ENCODE measurements around the gene CEP250.
"Not testable (repeated sequence)": the region's sequence is repeated elsewhere in the genome, so short reads cannot be mapped to it uniquely, and the experiment has no call there.

Gene CEP250

GRCh38 chr20:35529552-35529951 is 74.2 kb downstream of the CEP250 start, which contains the start of gene C20orf173:
Gene C20orf173 (minus strand): TSS chr20:35529652. CDS start chr20:35529373, 279 bp downstream.
- no peak for DNase-seq (ENCODE audit: low spot score)

- DNase-seq (ENCODE audit: low spot score): peak; percentile 87
These were observed 84.4 kb downstream of the CEP250 start for GRCh38 chr20:35539756-35540212.

- no peak for DNase-seq (ENCODE audit: low spot score)
These were observed 85.9 kb downstream of the CEP250 start for GRCh38 chr20:35541118-35541782.

GRCh38 chr20:35541783-35542662 is 86.6 kb downstream of the CEP250 start, which contains the start of gene ERGIC3:
Gene ERGIC3 (plus strand): TSS chr20:35542078. CDS start chr20:35542098, 20 bp downstream.
- DNase-seq (ENCODE audit: low spot score): peak; percentile 98

GRCh38 chr20:35542990-35543389 is 87.6 kb downstream of the CEP250 start:
- no peak for DNase-seq (ENCODE audit: low spot score)

GRCh38 chr20:35544436-35544835 is 89.0 kb downstream of the CEP250 start:
- DNase-seq (ENCODE audit: low spot score): no peak

GRCh38 chr20:35544941-35545340 is 89.5 kb downstream of the CEP250 start:
- not testable (repeated sequence) for DNase-seq (ENCODE audit: low spot score)

GRCh38 chr20:35546127-35546526 is 90.7 kb downstream of the CEP250 start:
- DNase-seq (ENCODE audit: low spot score): no peak

GRCh38 chr20:35547329-35547728 is 91.9 kb downstream of the CEP250 start:
- no peak for DNase-seq (ENCODE audit: low spot score)

GRCh38 chr20:35551503-35551902 is 96.1 kb downstream of the CEP250 start:
- DNase-seq (ENCODE audit: low spot score): no peak

- DNase-seq (ENCODE audit: low spot score): no peak
These were observed 97.5 kb downstream of the CEP250 start for GRCh38 chr20:35552914-35553313.

- DNase-seq (ENCODE audit: low spot score): not testable (repeated sequence)
These were observed 100.1 kb downstream of the CEP250 start for GRCh38 chr20:35555461-35555860.

GRCh38 chr20:35555951-35556645 is 100.7 kb downstream of the CEP250 start:
- DNase-seq (ENCODE audit: low spot score): no peak

GRCh38 chr20:35556871-35557270 is 101.5 kb downstream of the CEP250 start:
- DNase-seq (ENCODE audit: low spot score): no peak

- DNase-seq (ENCODE audit: low spot score): no peak
These were observed 103.1 kb downstream of the CEP250 start for GRCh38 chr20:35558451-35558850.

GRCh38 chr20:35559042-35559693 is 103.8 kb downstream of the CEP250 start:
- DNase-seq (ENCODE audit: low spot score): no peak

- DNase-seq (ENCODE audit: low spot score): no peak
These were observed 104.7 kb downstream of the CEP250 start for GRCh38 chr20:35560105-35560511.

- no peak for DNase-seq (ENCODE audit: low spot score)
These were observed 105.1 kb downstream of the CEP250 start for GRCh38 chr20:35560541-35560940.

- peak; percentile 73 for DNase-seq (ENCODE audit: low spot score)
These were observed 105.9 kb downstream of the CEP250 start for GRCh38 chr20:35561268-35561667.

- DNase-seq (ENCODE audit: low spot score): no peak
These were observed 106.3 kb downstream of the CEP250 start for GRCh38 chr20:35561671-35562070.

GRCh38 chr20:35562541-35563110 is 107.2 kb downstream of the CEP250 start:
- DNase-seq (ENCODE audit: low spot score): no peak

Data from ecto neural progenitor cell (in vitro differentiated cells).